Right cardiac atrium (tissue), 5 donors: Measurements from ENCODE around the gene ETV6. TPM values are rescaled to one million over a fixed set of nuclear protein-coding genes. Genes with fewer than 3 reads are reported as not detected.

Source experiments
- ATAC-seq, 2 donors: fragments of 200-7000 bp; cut with Tn5 transposase; one replicate each; pipeline versions ENCODE4 v1.8.0 to v1.9.1; 2020; ENCODE audit warnings: moderate library complexity in 2 of 2, mild to moderate bottlenecking in 1 of 2
- DNase-seq, 3 donors: peaks; one replicate each; pipeline ENCODE4 v3.0.0-alpha.2; 2020
- H3K27ac ChIP-seq: one replicate; pipeline ENCODE4 v1.5.1; 2013; ENCODE audit warnings: mild to moderate bottlenecking, low read length, control low read depth, moderate library complexity
- H3K27me3 ChIP-seq: one replicate; pipeline ENCODE4 v1.6.1; 2013; ENCODE audit not compliant: control insufficient read depth, insufficient read depth
- H3K4me1 ChIP-seq: one replicate; pipeline ENCODE4 v1.6.1; 2013; ENCODE audit warnings: low read length; ENCODE audit not compliant: control insufficient read depth, insufficient read depth
- H3K4me3 ChIP-seq: one replicate; pipeline ENCODE4 v1.5.1; 2013; ENCODE audit warnings: low read length, control low read depth
- H3K9me3 ChIP-seq: one replicate; pipeline ENCODE4 v1.6.1; 2013; ENCODE audit warnings: low read length; ENCODE audit not compliant: control insufficient read depth
- WGBS: extraction: QIAGEN DNeasy Blood & Tissue Kit; methylation state at CpG from one replicate; pipeline ENCODE4 v1.1.7; 2013; 5-methylcytosine and 5-hydroxymethylcytosine counted together
- intact Hi-C, 4 donors: fragments of 100-400 bp; cut with DNase I; formaldehyde crosslinking; loops; one replicate each; pipeline versions ENCODE4 v1.11.0 to v1.14.0; 2022 to 2023
- polyA plus RNA-seq: library from polyadenylated mRNA; stranded (reverse); fragments of 200-250 nt; gene quantifications from one replicate; pipeline ENCODE4 v1.2.3, GENCODE V29; 2013
- total RNA-seq, 4 donors: library from RNA; stranded (reverse); fragmentation: NEBNext Ultra II Directional; extraction: Animal tissue kit (Norgen Biotek cat#: 25700); gene quantifications; one replicate each; pipeline ENCODE4 v1.2.1, GENCODE V29; 2021
- donor health status: healthy with polysubstance abuse.
- donor health status: DM: no; HTN: yes; CAD: no.
- donor health status: DM: no; HTN: no; CAD: no.
- donor health status: DM: no; HTN: yes; CAD: no; lungs with severe emphysema.
- donor health status: DM: yes; HTN: yes; CAD: no.

The ETV6 gene
- total and polyA plus RNA-seq, 5 donors: 2.9 to 31.4 (median 11.7) TPM

DNA sequence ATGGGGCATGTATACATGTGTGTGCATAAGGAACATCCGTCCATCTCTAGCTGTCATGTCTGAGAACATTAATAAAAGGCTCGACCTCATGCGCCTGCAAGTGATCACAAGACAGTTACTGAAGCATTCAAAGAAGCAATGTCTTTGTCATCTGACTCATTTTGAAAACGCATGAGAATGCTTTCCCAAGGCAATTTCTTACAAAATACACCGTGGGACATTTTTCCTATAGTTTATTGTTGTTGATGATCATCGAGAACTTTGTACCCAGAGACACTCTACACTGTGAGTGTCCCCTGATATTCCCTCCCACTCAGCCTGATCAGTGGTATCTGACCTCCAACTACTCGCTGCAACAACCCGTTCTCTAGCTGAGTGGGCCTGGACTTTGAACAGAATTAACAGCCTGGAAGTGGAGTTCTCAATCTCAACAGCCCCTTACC is 68.1 kb downstream of the ETV6 start:
- no peak overlapping the region for H3K27ac ChIP-seq
- H3K4me1 ChIP-seq: peaks cover 6% of the 10 kb centered on the region
- ATAC-seq: no peak
- DNase-seq: no peak
- H3K9me3 ChIP-seq: no peaks in the 10 kb centered on the region
- intact Hi-C loops: no loop called here
- H3K4me3 ChIP-seq: no peak overlapping the region
- no peaks in the 10 kb centered on the region for H3K27me3 ChIP-seq
- WGBS: 83% methylated on average over 8 of the region's 8 CpGs

DNA sequence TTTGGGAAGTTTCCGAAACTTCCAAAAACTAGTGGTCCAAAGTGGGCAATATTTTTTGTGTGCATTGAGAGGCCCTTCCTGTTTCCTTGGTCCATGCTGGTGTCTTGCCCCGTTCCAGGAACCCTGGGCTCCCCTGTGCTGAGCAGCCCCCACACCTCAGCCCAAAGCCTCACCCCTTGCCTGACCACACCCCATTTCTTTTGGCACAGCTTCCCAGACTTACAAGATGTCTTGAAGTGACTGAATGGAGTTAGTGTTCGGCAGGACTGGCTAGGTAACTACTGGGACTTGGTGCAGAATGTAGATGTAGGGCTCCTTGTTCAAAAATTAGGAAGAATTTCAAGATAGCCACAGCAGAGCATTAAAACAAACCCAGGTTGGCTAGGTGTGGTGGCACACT is 68.6 kb downstream of the ETV6 start:
- peaks cover 6% of the 10 kb centered on the region for H3K4me1 ChIP-seq
- WGBS: 93% methylated on average over 3 of the region's 3 CpGs
- H3K27ac ChIP-seq: peak overlapping the region; percentile 24
- H3K9me3 ChIP-seq: no peaks in the 10 kb centered on the region
- intact Hi-C loops: no loop called here
- H3K4me3 ChIP-seq: no peak overlapping the region
- DNase-seq (peak in 1 of 3 donors; percentile 27), ATAC-seq (no peak)
- no peaks in the 10 kb centered on the region for H3K27me3 ChIP-seq

GRCh38 chr12:11718768-11719253 is 69.3 kb downstream of the ETV6 start:
- H3K27ac ChIP-seq: no peak overlapping the region
- intact Hi-C loops: no loop called here

DNA sequence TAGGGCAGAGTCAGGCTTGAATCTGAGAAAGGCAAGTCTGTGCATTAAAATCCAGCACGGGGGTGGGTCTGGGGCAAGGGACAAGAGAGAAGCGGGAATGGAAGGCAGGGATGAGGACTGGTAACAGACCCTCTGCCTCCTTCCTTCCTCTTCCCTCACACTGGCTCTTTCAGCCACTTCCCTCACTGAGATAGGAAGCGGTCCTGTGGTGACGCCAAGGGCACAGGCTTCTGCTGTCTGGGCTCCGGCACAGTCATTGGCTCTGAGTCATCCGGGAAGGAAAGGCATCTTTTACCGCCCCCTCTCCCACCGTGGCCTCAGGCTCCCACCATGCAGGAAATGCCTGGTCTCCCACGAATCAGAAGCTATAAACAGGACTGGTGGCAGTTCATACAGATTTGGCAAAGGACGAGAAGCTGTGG is 70.2 kb downstream of the ETV6 start:
- DNase-seq (peak; percentile 61 to 78 (median 71)), ATAC-seq (peak; percentile 74 to 91)
- no peaks in the 10 kb centered on the region for H3K9me3 ChIP-seq
- H3K27ac ChIP-seq: no peak overlapping the region
- H3K4me1 ChIP-seq: peaks cover 12% of the 10 kb centered on the region
- H3K27me3 ChIP-seq: no peaks in the 10 kb centered on the region
- WGBS: 37% methylated on average over 10 of the region's 10 CpGs
- intact Hi-C loops: no loop called here
- no peak overlapping the region for H3K4me3 ChIP-seq

More at GRCh38 chr12:11718768-11719253, 69.3 kb downstream of the ETV6 start:
- Histone ChIP-seq H3K9me3 (no peaks in the 10 kb centered on the region), H3K27me3 (no peaks in the 10 kb centered on the region), H3K4me1 (peaks cover 8% of the 10 kb centered on the region), H3K4me3 (no peak overlapping the region)
- no peak for DNase-seq
- peak; percentile 15 to 59 for ATAC-seq
- 66% methylated on average over 6 of the region's 6 CpGs for WGBS

DNA sequence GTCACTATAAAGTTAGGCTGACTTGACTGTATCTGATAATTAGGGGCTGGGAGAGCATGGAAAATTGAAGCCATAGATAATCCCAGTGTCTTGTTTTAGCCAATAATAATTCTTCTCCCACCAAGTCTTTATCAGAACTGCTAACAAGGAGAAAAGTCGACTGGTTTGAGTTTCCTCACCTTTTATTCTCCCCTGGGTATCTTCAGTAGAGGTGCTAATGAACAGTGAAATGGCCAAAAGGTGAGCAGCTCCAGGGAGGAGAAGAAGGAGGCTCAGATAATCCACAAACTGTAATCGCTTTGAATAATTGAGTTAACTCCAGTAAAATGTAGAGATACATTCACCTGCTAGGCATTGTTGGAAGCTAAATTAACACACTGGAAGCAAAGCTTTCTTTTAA is 72.6 kb downstream of the ETV6 start:
- intact Hi-C loops: no loop called here
- no peak overlapping the region for H3K4me3 ChIP-seq
- 72% methylated on average over 2 of the region's 2 CpGs for WGBS
- no peaks in the 10 kb centered on the region for H3K27me3 ChIP-seq
- no peaks in the 10 kb centered on the region for H3K9me3 ChIP-seq
- H3K4me1 ChIP-seq: peaks cover 19% of the 10 kb centered on the region
- ATAC-seq (no peak), DNase-seq (no peak)
- no peak overlapping the region for H3K27ac ChIP-seq

- Histone ChIP-seq H3K9me3 (no peaks in the 10 kb centered on the region), H3K27ac (no peak overlapping the region), H3K4me1 (peaks cover 19% of the 10 kb centered on the region), H3K4me3 (no peak overlapping the region), H3K27me3 (no peaks in the 10 kb centered on the region)
- no peak for DNase-seq
- 87% methylated on average over 8 of the region's 8 CpGs for WGBS
- no peak for ATAC-seq
- intact Hi-C loops: no loop called here
Measured at GRCh38 chr12:11722578-11723138, 73.2 kb downstream of the ETV6 start.

GRCh38 chr12:11723993-11724392 is 74.5 kb downstream of the ETV6 start:
- ATAC-seq (peak in 1 of 2 donors; percentile 28), DNase-seq (no peak)
- H3K27me3 ChIP-seq: no peaks in the 10 kb centered on the region
- H3K27ac ChIP-seq: no peak overlapping the region
- H3K4me1 ChIP-seq: peaks cover 20% of the 10 kb centered on the region
- whole genome bisulfite sequencing: 84% methylated on average over 6 of the region's 6 CpGs
- no peak overlapping the region for H3K4me3 ChIP-seq
- no peaks in the 10 kb centered on the region for H3K9me3 ChIP-seq
- intact Hi-C loops: no loop called here

DNA sequence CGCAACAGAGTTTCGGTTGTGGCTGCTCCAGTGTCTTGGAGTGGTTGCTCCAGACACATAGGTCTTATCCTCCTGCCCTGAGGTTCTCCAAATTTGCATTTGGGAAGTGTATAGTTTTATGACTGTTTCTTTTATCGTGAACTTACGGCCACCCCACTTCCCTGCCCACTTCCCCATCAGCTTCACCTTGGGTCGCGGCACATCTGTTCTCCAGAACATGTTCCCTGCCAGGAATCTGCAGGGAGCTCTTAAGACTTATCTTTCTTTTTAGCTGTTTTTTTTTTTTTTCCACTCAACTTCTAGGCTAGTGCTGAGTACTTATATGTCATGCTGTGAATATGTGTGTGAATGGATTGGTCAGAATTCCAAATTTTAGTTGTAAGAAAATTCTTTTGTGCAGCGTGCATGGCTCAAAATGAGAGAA is 75.4 kb downstream of the ETV6 start:
- Histone ChIP-seq H3K9me3 (no peaks in the 10 kb centered on the region), H3K4me1 (peaks cover 17% of the 10 kb centered on the region), H3K27me3 (no peaks in the 10 kb centered on the region), H3K4me3 (no peak overlapping the region), H3K27ac (no peak overlapping the region)
- 25% methylated on average over 7 of the region's 7 CpGs for WGBS
- peak; percentile 38 to 57 (median 55) for DNase-seq
- peak; percentile 54 to 80 for ATAC-seq
- intact Hi-C loops: no loop called here

- no peak overlapping the region for H3K27ac ChIP-seq
- H3K27me3 ChIP-seq: no peaks in the 10 kb centered on the region
- peak in 1 of 3 donors; percentile 28 for DNase-seq
- intact Hi-C loops: no loop called here
- ATAC-seq: no peak
- peaks cover 20% of the 10 kb centered on the region for H3K4me1 ChIP-seq
- H3K9me3 ChIP-seq: no peaks in the 10 kb centered on the region
- no peak overlapping the region for H3K4me3 ChIP-seq
- 89% methylated on average over 8 of the region's 8 CpGs for WGBS
Measured at GRCh38 chr12:11725686-11726085, 76.2 kb downstream of the ETV6 start.

- Histone ChIP-seq H3K27ac (no peak overlapping the region), H3K27me3 (no peaks in the 10 kb centered on the region), H3K4me1 (peaks cover 20% of the 10 kb centered on the region), H3K9me3 (no peaks in the 10 kb centered on the region), H3K4me3 (no peak overlapping the region)
- no peak for DNase-seq
- intact Hi-C loops: no loop called here
- WGBS: 92% methylated on average over 3 of the region's 3 CpGs
- ATAC-seq: no peak
Measured at GRCh38 chr12:11726659-11727058, 77.2 kb downstream of the ETV6 start.

GRCh38 chr12:11727133-11727664 is 77.7 kb downstream of the ETV6 start:
- intact Hi-C loops: no loop called here
- H3K4me1 ChIP-seq: peaks cover 20% of the 10 kb centered on the region

More at GRCh38 chr12:11727133-11727664, 77.7 kb downstream of the ETV6 start:
- Histone ChIP-seq H3K9me3 (no peaks in the 10 kb centered on the region), H3K4me3 (no peak overlapping the region), H3K27me3 (no peaks in the 10 kb centered on the region), H3K27ac (no peak overlapping the region)
- no peak for ATAC-seq
- peak in 1 of 3 donors; percentile 18 for DNase-seq
- 91% methylated on average over 12 of the region's 12 CpGs for WGBS
